Measurements from ENCODE around the gene RFC1.

DNA sequence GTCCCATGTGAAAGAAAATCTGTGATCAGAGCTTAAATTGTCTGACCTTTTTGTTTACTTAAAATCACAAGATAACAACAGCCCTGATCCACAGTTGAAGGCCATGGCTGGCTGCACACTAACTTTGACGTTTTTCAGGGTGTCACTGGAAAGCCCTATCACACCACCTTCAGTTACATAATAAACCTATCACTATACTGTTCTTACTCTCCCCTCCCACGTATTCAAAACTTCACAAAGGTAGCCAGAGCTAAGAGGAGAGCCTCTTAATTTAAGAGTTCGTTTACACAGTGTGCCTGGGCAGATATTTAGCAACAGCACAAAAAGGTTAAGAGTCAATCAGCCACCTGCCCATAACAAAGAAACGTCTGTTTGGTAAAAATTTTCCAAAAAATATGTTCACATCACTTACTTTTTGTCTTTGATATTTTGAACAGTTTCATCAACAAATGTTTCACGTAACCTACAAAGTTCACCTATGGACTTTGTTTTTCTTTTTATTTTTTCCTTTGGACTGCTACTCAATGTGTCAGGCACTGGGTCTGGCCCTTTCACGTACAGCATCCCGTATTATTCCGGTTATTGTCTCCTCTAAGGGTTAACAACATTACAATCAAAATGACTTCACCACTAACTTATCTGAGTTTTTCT lies 25.0 kb downstream of the RFC1 start:
- TF ChIP-seq, protein P1, sequence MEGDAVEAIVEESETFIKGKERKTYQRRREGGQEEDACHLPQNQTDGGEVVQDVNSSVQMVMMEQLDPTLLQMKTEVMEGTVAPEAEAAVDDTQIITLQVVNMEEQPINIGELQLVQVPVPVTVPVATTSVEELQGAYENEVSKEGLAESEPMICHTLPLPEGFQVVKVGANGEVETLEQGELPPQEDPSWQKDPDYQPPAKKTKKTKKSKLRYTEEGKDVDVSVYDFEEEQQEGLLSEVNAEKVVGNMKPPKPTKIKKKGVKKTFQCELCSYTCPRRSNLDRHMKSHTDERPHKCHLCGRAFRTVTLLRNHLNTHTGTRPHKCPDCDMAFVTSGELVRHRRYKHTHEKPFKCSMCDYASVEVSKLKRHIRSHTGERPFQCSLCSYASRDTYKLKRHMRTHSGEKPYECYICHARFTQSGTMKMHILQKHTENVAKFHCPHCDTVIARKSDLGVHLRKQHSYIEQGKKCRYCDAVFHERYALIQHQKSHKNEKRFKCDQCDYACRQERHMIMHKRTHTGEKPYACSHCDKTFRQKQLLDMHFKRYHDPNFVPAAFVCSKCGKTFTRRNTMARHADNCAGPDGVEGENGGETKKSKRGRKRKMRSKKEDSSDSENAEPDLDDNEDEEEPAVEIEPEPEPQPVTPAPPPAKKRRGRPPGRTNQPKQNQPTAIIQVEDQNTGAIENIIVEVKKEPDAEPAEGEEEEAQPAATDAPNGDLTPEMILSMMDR (IDR thresholded peaks at IDR 0.05): no peak
- TF ChIP-seq POLR2A (IDR thresholded peaks at IDR 0.05): no peak

Data from uterus (tissue), 2 donors.